OCI-LY7 (cell line): ENCODE results near the gene CNDP1.

ENCODE experiments used
- CTCF ChIP-seq: fragments of 200-600 bp; sonication (generic); conservative IDR thresholded peaks from 2 replicates; pipeline ENCODE4 v1.5.1; 2014; ENCODE audit warnings: mild to moderate bottlenecking, antibody characterized with exemption, low read length, moderate library complexity, mixed read lengths
- EZH2phosphoT487 ChIP-seq: fragments of 200-600 bp; sonication (generic); IDR thresholded peaks from 2 replicates; pipeline ENCODE4 v1.6.1; 2018; ENCODE audit warnings: low read depth, borderline replicate concordance, mild to moderate bottlenecking, mixed run types, antibody characterized with exemption, low read length, moderate library complexity, mixed read lengths

GRCh38 chr18:74610051-74610615 lies 75.8 kb downstream of the CNDP1 start:
- TF ChIP-seq CTCF: no peak
- no peak for TF ChIP-seq EZH2phosphoT487
